GM19238 (cell line): ENCODE data around the gene NAA60.
"Not testable (repeated sequence)": the region's sequence is repeated elsewhere in the genome, so short reads cannot be mapped to it uniquely, and the experiment has no call there.

Experiments
- DNase-seq: peaks from one replicate; pipeline ENCODE4 v3.0.0; 2011; ENCODE audit warnings: low spot score; ENCODE audit not compliant: insufficient read length

Gene NAA60

DNA sequence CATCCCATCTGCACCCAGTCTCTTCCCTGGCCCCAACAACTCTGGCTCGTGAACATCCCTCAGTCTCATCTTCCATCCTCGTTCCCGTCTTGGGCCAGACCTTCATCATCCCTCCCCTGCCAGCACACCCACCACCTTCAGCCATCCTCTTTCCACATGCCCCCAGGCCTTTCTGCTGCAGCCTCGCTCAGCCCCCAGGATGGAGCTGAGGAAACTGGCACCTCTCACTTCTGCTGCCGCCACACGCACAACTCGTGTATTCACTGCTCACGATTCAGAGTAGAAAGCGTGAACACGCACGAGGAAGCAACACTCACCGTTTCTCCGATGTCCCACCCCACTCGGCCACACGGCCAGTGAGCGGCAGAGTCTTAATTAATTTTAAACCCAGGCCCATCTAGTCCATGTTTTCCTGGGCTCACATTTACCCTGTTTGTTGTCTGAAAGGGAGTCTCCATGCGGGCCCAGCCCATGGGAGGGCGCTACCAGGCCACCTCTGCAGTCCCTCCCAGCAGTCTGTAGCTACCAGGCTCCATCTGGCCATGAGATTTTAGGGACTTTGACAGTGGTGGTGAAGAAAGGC, 39.3 kb downstream of the NAA60 start:
- DNase-seq = no peak

DNA sequence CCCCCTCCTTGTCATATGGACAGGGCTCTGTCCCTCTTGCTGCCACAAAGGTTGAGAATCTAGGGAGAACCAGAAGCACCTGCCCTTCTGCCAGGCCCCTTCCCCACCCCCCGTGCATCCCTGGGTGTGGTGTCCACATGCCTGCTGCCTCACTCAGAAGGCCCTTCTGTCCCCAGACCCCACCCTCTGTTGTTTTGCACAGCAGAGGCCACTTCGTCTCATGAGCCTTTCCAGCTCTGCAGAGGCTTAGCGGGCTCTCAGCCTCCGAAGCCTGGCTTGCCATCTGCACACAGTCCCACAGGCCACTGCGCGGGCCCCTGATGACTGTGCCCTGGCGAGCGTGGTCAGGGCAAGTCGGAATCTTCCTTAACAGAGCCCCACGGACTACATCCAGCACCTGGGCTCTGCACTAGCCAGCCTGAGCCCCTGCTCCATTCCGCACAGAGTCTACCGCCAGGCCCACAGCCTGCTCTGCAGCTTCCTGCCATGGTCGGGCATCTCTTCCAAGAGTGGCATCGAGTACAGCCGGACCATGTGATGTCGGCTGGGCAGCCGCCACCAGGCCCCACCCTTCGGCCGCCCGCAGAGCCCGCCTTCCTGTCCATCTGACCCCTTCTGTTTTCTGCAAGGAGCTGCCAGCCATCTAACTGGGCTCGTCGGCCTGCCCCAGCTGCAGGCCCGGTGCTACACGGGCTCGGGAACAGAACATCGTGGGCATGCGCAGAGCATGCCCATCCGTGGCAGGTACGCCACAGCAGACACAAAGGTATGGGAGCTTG, 41.0 kb downstream of the NAA60 start:
- DNase-seq = no peak

DNA sequence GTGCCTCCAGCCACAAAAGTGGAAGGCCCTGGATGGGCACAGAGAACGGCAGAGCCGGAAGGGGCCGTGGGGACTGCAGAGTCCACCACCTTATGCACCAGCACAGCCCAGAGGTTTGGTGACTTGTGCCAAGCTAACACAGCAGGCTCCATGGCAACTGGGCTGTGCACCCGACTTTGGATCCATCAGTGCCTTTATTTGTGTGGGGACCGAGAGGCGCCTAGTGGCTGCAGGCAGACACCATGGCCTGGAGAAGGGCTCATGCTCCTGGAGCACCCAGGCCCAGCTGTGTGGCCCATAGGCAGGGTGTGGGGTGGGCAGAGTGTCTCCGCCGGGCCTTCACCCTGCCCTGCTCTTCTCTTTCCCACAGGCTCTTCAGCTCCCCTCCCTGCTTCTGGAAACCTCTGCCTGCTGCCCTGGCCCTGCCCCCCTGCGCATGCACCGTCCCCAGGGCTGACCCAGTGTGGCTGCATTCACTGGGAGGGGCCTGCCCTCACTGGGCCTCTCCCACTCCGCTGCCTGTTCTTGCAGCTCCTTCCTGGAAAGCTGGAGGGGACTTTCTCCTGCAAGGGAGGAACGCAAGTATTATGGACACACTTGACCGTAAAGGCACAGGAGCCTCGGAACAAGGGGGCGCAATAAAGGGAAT, 41.7 kb downstream of the NAA60 start:
- DNase-seq = no peak

DNA sequence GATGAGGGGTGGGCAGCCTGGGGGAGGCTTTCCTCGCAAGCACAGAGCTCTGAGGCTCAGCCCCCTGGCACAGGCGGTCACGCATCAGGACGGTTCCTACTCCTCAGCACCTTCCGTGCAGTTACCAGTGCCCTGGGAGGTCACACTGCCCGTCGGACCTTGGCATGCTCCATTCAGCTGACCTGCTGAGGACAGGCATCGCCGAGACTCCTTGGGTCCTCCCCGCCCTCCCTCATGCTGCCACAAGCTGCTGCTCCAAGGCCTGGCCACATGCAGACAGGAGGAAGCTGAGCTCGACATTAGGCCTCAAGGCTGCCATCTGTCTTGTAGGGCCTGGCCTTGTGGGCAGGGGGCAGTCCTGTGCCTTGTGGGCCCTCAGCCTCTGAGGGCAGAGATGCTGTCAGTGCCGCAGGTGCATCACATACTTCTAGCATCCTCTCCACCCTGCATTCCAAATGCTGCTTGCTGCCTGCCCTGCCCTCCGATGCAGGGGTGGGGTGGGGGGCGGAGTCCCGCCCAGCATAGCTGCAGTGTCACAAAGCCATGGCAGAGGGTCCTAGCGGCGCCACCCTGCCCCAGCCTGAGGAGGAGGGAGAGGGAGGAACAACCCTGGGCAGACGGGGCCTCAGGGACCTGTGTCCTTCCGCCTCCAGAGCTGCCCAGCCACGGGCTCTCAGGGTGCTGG, 42.5 kb downstream of the NAA60 start:
- no peak for DNase-seq

DNA sequence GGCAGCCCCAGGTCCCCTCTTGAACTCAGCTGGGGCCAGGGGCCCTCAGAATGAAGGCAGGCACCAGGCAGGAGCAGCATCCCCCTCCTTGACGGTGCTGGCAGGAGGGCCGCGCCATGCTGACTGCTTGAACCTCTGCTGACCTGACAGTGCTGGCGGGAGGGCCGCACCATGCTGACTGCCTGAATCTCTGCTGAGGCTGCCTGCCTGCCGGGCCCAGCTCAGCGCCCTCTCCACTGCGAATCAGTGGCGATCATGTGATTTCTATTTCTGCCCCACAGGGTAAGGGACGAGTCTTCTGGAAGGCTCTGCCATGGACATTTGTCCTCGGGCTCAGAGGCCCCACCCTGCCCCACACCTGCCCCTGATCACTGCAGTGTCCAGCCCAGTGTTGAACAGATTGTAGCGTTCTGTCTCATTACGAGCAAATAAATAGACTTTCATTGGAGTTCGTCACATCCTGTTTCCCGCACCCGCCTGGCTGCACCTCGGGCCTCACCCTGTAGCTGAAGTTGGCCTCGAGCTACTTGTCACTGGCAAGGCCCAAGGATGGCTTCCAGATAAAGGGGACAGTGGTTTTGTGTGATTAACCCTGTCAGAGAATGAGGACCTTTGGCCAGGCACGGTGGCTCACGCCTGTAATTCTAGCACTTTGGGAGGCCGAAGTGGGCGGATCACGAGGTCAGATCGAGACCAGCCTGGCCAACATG, 43.2 kb downstream of the NAA60 start:
- DNase-seq = no peak

DNA sequence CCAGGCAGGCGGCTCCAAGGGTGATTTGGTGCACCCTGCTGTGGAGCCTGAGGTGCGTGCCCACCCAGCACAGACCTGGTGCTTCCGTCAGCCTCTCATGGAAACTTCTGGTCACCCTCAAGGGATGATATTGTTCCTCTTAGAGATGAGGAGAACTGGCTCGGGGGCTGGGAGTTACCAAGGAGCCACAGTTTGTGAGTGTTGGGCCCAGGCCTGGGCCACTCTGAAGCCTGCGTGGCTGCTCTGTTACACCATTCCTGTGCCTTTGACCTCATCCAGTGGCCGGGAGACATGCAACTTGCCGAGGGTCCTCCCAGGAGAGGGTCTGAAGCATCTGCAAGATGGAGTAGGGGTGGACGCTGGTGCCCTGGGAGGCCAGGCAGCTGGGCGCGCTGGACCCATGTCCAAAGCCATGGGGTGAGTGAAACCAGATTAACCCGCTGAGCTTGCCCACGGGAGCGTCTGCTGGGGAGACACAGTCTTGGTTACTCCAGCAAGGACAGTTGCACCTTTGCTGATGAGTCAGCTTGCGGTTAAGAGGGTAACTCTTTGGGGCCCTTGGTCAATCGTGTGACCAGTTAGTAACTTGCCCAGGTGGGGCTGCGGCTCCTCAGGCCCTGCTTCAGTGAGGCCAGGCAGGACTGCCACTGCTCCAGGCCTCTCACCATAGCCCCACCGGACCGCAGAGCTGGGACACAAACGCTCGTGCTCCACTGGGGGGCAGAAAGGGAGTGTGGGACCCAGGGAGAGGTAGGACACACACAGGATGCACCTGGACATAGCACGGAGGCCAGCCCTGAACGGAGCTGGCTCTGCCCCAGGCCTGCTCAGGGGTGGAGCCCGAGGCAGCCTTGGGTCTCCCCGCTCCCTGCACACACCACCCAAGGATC, 44.3 kb downstream of the NAA60 start:
- DNase-seq = no peak

DNA sequence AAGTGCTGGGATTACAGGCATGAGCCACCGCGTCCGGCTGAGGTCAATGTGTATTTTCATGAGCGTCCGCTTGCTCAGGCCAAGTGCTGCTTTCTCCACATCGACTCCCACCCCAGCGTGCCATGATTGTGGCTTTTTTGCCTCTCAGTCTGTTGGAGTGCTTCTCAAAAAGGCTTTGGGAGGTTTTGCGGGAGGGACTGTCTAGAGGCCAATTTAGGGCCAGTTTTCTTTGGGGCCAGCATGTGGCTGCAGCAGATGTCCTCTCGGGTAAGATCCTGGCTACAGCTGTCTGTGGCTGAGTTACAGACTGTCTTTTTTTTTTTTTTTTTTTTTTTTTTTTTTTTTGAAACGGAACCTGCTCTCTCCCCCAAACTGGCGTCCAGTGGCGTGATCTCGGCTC, 45.3 kb downstream of the NAA60 start:
- no peak for DNase-seq

DNA sequence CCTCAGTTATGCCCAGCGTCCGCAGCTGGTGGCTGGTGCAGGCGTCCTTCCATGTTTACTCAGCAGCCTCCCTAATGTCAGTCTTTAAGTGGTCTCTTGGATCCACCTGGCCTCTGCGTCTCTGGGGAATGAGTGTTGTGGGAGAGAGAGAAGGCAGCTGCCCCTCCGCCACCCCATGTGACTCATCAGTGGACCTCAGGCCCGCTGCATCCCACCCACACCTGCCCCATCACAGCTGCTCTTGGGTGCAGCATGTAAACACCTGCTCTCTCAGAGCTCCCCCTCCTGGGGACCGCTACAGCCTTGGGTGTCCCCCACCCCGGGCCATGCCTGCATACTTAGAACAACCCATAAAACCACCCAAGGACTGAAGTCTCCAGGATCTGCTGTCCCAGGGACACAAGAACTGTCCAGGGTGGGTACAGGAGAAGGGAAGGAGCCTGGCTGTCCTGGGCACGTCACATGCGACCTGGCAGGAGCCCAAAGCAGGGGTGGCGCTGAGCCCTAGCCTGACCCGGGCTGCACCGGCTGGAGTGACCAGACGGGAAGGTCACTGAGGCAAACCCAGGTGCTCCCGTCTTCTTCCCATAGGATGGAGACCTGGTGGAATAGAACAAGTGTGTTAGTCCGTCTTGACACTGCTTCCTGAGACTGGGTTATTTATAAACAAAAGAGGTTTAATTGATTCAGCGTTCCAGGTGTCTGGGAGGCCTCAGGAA, 47.6 kb downstream of the NAA60 start:
- no peak for DNase-seq

DNA sequence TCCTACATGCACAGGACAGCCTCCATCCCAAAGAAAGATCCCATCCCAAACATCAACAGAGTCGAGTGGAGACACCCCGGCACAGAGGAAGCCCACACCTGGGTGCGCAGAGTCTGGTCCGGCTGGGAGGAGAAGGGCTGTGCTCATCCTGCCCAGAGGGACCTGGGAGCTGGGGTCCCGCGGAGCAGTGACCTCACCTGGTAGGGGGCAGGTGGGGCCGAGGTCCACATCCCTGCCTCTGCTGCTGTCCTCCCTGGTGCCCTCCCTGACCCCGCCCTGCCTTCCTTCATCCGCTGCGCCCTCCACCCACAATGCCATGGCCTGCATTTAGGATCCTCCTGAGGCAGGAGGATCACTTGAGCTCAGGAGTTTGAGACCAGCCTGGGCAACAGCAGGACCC, 48.9 kb downstream of the NAA60 start:
- no peak for DNase-seq

DNA sequence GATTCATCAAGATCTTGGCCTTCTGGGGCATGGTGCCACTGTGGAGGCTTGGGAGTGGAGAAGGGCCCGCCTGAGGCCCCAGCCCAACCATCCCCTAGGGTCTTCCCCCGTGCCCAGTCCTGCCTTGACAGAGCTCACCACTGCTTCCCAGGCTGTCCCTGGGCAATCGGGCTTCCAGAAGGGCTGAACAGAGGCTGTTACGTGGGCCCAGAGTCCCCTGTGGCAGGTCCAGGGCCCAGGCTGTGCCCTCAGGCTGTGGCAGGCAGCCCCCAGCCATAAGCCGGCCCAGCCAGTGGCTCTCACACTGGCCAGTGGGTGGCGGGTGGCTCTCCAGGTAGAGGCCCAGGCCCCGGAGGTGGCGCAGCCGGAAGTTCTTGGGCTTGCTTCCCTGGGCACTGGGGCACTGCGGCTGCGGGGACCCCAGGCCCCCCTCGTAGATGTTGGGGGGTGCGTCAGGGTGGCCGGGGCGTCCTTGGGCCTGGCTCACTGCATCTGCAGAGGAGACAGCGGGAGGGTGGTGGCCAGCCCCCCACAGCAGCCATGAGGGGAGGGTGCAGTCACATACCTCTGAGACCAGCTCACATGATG, 51.0 kb downstream of the NAA60 start:
- DNase-seq = no peak

DNA sequence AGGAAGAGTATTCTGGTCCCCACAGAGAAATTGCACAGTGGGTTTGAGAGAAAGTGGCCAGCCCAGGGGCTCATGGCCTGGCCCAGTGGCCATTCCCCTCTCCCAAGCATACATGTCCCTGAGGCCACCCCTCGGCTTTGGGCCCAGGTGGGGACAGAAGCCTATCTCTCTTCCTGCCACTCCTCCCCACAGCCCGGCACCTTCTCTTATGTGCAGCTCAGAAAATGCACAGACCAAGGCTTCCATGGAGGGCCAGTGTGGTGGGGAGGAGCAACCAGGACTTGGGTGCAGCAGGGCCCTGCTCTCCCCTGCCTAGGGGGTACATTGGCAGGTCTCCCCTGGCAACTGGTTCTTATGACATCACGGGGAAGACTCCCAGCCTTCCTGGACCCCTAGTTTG, 51.7 kb downstream of the NAA60 start, which contains the start of gene C16orf90:
C16orf90 (minus strand) TSS at position 314 of the 400 bp plus-strand sequence; CDS start at position 246, 68 bp downstream.
- DNase-seq = no peak

DNA sequence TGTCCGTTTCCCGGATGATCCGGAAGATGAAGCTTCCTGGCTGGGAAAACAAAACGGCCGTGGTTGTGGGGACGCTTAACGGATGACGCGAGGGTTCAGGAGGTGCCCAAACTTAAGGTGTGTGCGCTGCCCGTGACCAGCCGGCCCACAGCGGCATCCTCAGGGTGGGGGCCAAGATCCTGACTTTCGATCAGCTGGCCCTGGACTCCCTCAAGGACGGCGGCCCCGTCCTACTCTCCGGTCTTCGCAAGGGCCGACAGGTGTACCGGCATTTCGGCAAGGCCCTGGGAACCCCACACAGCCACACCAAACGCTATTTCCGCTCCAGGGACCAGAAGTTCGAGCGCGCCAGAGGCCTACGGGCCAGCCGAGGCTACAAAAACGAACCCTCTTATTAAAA, 52.9 kb downstream of the NAA60 start:
- DNase-seq = no peak

DNA sequence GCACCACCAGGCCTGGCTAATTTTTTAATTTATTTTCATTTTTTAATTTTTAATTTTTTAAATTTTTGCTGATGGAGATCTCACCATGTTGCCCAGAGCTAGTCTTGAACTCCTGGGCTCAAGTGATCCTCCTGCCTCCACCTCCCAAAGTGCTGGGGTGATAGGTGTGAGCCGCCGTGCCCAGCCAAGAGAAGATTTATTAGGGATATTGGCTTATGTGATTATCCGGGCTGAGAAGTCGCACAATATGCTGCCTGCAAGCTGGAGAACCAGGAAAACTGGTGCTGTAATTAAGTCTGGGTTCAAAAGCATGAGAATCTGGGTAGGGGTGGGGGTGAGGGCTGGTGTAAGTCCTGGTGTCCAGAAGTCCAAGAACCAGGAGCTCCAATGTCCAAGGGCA, 54.3 kb downstream of the NAA60 start:
- DNase-seq = no peak

DNA sequence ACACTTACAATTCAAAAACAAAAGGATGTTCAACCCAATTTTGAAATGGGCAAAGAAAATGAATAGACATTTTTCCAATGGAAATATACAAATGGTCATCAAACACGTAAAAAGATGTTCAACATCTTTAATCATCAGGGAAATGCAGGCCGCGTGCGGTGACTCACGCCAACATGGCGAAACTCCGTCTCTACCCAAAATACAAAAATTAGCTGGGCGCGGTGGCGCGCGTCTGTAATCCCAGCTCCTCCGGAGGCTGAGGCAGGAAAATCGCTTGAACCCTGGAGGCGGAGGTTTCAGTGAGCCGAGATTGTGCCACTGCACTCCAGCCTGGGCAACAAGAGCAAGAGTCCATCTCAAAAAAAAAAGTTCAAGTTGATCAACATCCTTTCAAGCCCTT, 55.5 kb downstream of the NAA60 start:
- DNase-seq = no peak

DNA sequence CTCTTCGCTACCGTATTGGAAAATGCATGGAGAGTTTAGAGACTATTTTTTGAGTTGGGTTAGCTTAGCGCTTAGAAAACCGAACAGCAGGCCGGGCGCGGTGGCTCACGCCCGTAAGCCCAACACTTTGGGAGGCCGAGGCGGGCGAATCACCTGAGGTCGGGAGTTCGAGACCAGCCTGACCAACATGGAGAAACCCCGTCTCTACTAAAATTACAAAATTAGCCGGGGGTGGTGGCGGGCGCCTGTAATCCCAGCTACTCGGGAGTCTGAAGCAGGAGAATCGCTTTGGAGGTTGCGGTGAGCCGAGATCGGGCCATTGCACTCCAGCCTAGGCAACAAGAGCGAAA, 57.9 kb downstream of the NAA60 start:
- not testable (repeated sequence) for DNase-seq

DNA sequence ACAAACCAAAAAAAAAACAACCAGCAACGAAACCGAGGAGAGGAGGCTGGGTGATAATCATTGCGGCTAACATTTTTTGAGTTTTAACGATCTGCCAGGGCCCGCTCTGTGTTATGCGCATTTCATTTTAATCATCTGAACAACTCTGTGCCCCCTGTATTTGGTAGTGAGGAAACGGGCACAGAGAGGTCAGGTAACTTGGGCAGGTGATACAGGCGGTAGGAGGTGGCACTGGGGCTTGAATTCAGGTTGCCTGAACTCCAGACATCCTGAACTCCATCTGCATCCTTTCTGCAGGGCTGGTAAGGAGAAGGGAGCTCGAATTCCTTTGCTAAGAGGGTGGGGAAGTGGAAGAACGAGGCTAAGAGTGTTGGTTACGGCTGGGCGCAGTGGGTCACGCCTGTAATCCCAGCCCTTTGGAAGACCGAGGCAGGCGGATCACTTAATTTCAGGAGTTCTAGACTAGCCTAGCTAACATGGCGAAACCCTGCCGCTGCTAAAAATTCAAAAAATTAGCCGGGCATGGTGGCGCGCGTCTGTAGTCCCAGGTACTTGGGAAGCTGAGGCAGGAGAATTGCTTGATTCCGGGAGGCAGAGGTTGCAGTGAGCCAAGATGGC, 58.4 kb downstream of the NAA60 start:
- DNase-seq = no peak

DNA sequence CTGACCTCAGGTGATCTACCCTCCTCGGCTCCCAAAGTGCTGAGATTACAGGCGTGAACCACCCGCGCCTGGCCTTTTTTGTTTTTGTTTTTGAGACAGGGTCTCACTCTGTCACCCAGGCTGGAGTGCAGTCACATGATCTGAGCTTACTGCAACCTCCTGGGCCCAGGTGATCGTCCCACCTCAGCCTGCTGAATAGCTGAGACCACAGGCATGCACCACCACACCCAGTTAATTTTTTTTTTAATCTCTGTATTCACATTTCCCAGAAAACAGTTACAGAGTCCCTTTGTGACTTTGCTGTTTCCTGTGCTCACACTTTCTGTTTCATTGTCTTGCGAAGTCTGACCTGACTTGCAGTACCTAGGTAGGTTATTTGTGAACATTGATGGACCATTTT, 60.0 kb downstream of the NAA60 start:
- DNase-seq = no peak

DNA sequence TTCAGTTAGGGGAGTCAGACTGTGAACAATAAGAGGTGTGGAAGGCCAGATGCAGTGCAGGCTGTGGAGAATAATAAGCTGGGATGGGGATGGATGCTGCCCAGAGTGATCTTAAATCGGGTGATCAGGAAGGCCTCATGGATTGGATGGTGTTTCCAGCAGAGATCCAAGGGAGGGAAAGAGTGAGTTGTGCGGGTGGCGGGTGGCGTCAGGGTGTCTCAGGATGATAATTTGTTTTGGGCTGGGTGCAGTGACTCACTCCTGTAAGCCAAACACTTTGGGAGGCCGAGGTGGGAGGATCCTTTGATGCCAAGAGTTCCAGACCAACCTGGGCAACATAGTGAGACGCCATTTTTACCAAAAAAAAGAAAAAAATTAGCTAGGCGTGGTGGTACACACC, 65.3 kb downstream of the NAA60 start:
- no peak for DNase-seq

DNA sequence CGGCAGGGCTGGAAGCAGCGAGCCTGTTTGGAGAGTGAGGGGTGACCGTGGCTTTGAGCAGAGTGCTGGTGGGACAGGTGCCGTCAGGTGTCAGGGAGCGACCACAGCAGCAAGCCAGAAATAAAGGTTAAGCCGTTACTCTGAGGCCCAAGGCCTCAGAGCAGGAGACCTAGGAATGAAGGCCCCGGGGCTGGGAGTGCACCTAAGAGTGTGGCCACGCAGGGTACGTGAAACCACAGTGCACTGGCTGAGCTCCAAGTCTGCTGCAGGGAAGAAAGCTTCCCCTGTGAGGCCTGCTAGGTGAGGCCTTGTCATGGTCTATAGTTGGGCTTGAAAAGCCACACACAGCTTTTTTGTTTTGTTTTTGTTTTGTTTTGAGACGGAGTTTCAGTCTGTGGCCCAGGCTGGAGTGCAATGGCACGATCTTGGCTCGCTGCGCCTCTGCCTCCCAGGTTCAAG, 66.0 kb downstream of the NAA60 start:
- no peak for DNase-seq
